Endothelial cell of umbilical vein (primary cell): ENCODE measurements around the gene DENND4C. TPM values are rescaled to one million over a fixed set of nuclear protein-coding genes. Genes with fewer than 3 reads are reported as not detected.

ENCODE experiments used
- BruUV-seq: library from RNA; stranded (reverse); fragments of 400-500 nt; replicated peaks from 2 replicates; lab custom pipeline; 2021; lab: Mats Ljungman, UMichigan
- CTCF ChIA-PET: fragments of 300-600, 350-600 bp; sonication (Branson Sonifier 250); formaldehyde crosslinking; loops from one replicate; lab custom pipeline; 2021; ENCODE audit warnings: antibody characterized with exemption, inconsistent platforms; lab: Charles Lee
- POLR2A ChIA-PET: fragments of 300-600, 350-600 bp; sonication (Branson Sonifier 250); formaldehyde crosslinking; loops from one replicate; lab custom pipeline; 2021; ENCODE audit warnings: antibody characterized with exemption, inconsistent platforms; lab: Charles Lee
- DNase-seq: peaks from one replicate; pipeline ENCODE4 v3.0.0-alpha.2; 2011; ENCODE audit warnings: low read depth, low spot score
- FAIRE-seq: peaks from 2 replicates; lab custom pipeline; 2011; peaks lifted over from hg19 to GRCh38; lab: Jason Lieb, UNC
- H2AFZ ChIP-seq: 2 replicates; pipeline ENCODE4 v1.6.0; 2012; ENCODE audit warnings: low read depth, low read length, control low read depth, inconsistent platforms
- H3K27ac ChIP-seq: 2 replicates; pipeline ENCODE4 v1.5.1; 2011; ENCODE audit warnings: low read depth, mild to moderate bottlenecking, control low read depth, low read length, moderate library complexity; ENCODE audit not compliant: insufficient read depth
- H3K27me3 ChIP-seq, 2 experiments: 2 replicates each; pipeline versions ENCODE4 v1.6.0 to v1.6.1; 2011; ENCODE audit warnings: low read length in 2 of 2, mixed read lengths in 1 of 2; ENCODE audit not compliant: control insufficient read depth in 2 of 2, insufficient read depth in 2 of 2
- H3K36me3 ChIP-seq, 2 experiments: 2 replicates in 1 of 2; 3 replicates in 1 of 2; pipeline ENCODE4 v1.5.1; 2011; ENCODE audit warnings: low read length in 2 of 2, mild to moderate bottlenecking in 1 of 2, moderate library complexity in 1 of 2; ENCODE audit not compliant: control insufficient read depth in 2 of 2, insufficient read depth in 2 of 2; ENCODE audit errors: extremely low read depth in 1 of 2
- H3K4me1 ChIP-seq: 3 replicates; pipeline ENCODE4 v1.5.1; 2011; ENCODE audit warnings: mild to moderate bottlenecking, low read length; ENCODE audit not compliant: control insufficient read depth, insufficient read depth; ENCODE audit errors: extremely low read depth
- H3K4me2 ChIP-seq: 2 replicates; pipeline ENCODE4 v1.6.1; 2011; ENCODE audit warnings: low read length, control low read depth, mixed read lengths; ENCODE audit not compliant: insufficient read depth
- H3K4me3 ChIP-seq, 3 experiments: fragments of 200-600 bp in 1 of 3; sonication (generic), shearing (Covaris generic) in 1 of 3; replicated peaks in 1 of 3; 2 replicates each; pipeline ENCODE4 v1.5.1; 2011 to 2016; ENCODE audit warnings: control low read depth in 3 of 3, low read length in 3 of 3, mild to moderate bottlenecking in 2 of 3, inconsistent platforms in 1 of 3, low read depth in 1 of 3, moderate library complexity in 1 of 3; ENCODE audit not compliant: insufficient read depth in 1 of 3
- H3K79me2 ChIP-seq: 2 replicates; pipeline ENCODE4 v1.6.0; 2012; ENCODE audit warnings: low read length, inconsistent platforms; ENCODE audit not compliant: control insufficient read depth, insufficient read depth
- H3K9ac ChIP-seq: replicated peaks from 2 replicates; pipeline ENCODE3; 2011; ENCODE audit warnings: low read length, control low read depth; ENCODE audit not compliant: insufficient read depth; ENCODE audit errors: extremely low read depth
- H3K9me1 ChIP-seq: replicated peaks from 3 replicates; pipeline ENCODE4 v1.6.0; 2011; ENCODE audit warnings: mild to moderate bottlenecking, low read length; ENCODE audit not compliant: control insufficient read depth, insufficient read depth; ENCODE audit errors: extremely low read depth
- H3K9me3 ChIP-seq: replicated peaks from 2 replicates; pipeline ENCODE4 v1.5.1; 2012; ENCODE audit warnings: low read length, inconsistent platforms; ENCODE audit not compliant: control insufficient read depth, insufficient read depth
- H4K20me1 ChIP-seq: replicated peaks from 2 replicates; pipeline ENCODE3; 2011; ENCODE audit warnings: mild to moderate bottlenecking, low read length; ENCODE audit not compliant: control insufficient read depth, insufficient read depth; ENCODE audit errors: extremely low read depth
- EZH2 ChIP-seq: IDR thresholded peaks from 2 replicates; pipeline ENCODE4 v1.6.1; 2012; ENCODE audit warnings: borderline replicate concordance, low read depth, mild to moderate bottlenecking, moderate library complexity, low read length, inconsistent platforms; ENCODE audit not compliant: severe bottlenecking
- FOS ChIP-seq: IDR thresholded peaks from 2 replicates; pipeline ENCODE4 v1.6.1; 2011; ENCODE audit warnings: mild to moderate bottlenecking, low read length, moderate library complexity, borderline replicate concordance; ENCODE audit not compliant: insufficient read depth
- GATA2 ChIP-seq: IDR thresholded peaks from 2 replicates; pipeline ENCODE4 v1.7.0; 2011; ENCODE audit warnings: low read depth, mild to moderate bottlenecking, moderate library complexity, mixed read lengths, low read length; ENCODE audit not compliant: insufficient read length, insufficient read depth
- JUN ChIP-seq: IDR thresholded peaks from 2 replicates; pipeline ENCODE4 v1.6.1; 2011; ENCODE audit warnings: borderline replicate concordance, low read depth; ENCODE audit not compliant: insufficient read length, insufficient read depth
- MYC ChIP-seq: IDR thresholded peaks from one replicate; pipeline ENCODE4 v1.6.1; 2011; ENCODE audit warnings: mild to moderate bottlenecking, low read depth, low read length
- POLR2A ChIP-seq: IDR thresholded peaks from 2 replicates; pipeline ENCODE4 v1.6.1; 2012; ENCODE audit warnings: low read depth, mild to moderate bottlenecking, control low read depth, low read length
- POLR2AphosphoS5 ChIP-seq: IDR thresholded peaks from 2 replicates; pipeline ENCODE4 v1.6.1; 2012; ENCODE audit warnings: low read depth, mild to moderate bottlenecking, control low read depth, low read length, moderate library complexity; ENCODE audit not compliant: insufficient read depth
- dilution Hi-C: fragments of 300-500 bp; cut with MboI; formaldehyde crosslinking; loops from one replicate; pipeline ENCODE4 v1.15.0; 2019; ENCODE audit warnings: low sequenced_read_pairs; ENCODE audit not compliant: extremely low pct_ligation_motif_present
- intact Hi-C: fragments of 100-400 bp; cut with micrococcal nuclease; formaldehyde crosslinking; loops from one replicate; pipeline ENCODE4 v1.10.0; 2022
- polyA plus RNA-seq, 4 experiments: library from polyadenylated mRNA; depleted of rRNA in 3 of 4; stranded (reverse) in 3 of 4; unstranded in 1 of 4; fragments of >200 nt; gene quantifications; 2 replicates each; pipeline versions ENCODE4 v1.2.1 to v1.2.3, GENCODE V29; 2011 to 2012; ENCODE audit warnings: missing spikeins in 1 of 4
- total RNA-seq: library from RNA; stranded (reverse); gene quantifications from 2 replicates; pipeline ENCODE4 v1.2.3, GENCODE V29; 2021
- TF ChIP-seq, protein P1 (sequence below): IDR thresholded peaks from 2 replicates; pipeline ENCODE4 v1.6.1; 2011; ENCODE audit not compliant: insufficient read depth, insufficient read length
- TF ChIP-seq, protein P2 (sequence below), 2 donors: IDR thresholded peaks; 1 replicate in 1 of 2; 2 replicates in 1 of 2; pipeline ENCODE4 v1.5.1; 2011; ENCODE audit warnings: low read length in 2 of 2, mild to moderate bottlenecking in 2 of 2, moderate library complexity in 2 of 2, control low read depth in 1 of 2, inconsistent platforms in 1 of 2, low read depth in 1 of 2; ENCODE audit not compliant: insufficient read depth in 1 of 2; ENCODE audit errors: extremely low read depth in 1 of 2

DENND4C gene
- total and polyA plus RNA-seq, 2 donors (not counting 3 experiments of a cell fraction or from before 2014, with no cell fraction given): 9.6 to 36.8 TPM

DNA sequence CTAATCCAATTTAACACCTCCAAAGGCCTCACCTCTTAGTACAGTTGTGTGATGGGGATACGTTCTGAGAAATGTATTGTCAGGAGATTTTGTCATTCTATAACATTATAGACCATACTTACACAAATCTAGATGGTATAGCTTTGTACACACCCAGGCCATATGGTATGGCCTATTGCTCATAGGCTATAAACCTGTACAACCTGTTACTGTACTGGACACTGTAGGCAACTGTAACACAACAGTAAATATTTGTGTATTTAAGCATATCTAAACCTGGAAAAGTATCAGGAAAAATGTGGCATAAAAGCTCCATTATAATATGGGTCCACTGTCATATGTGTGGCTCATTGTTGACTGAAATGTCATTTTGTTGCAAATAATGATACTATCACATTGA is 190.4 kb downstream of the DENND4C start:
- H3K9ac ChIP-seq: no peak overlapping the region
- intact Hi-C loops: loop anchor here (5.0 kb wide), 1 partner anchor 39 kb away; the partner anchor contains the start of gene RPS6
- no peaks in the 10 kb centered on the region for H4K20me1 ChIP-seq
- no peaks in the 10 kb centered on the region for H3K36me3 ChIP-seq
- DNase-seq (no peak), FAIRE-seq (no peak)
- no peaks in the 10 kb centered on the region for H3K9me1 ChIP-seq
- ChIA-PET POLR2A (no interaction called here), CTCF (interaction anchor here (1.4 kb wide), 1 partner anchor 37 kb away, joined by 5 read pairs; no protein-coding TSS in a partner anchor)
- TF ChIP-seq JUN (no peak), FOS (no peak), EZH2 (no peak), POLR2A (no peak), GATA2 (no peak), MYC (no peak), POLR2AphosphoS5 (no peak)
- TF ChIP-seq, protein P1, sequence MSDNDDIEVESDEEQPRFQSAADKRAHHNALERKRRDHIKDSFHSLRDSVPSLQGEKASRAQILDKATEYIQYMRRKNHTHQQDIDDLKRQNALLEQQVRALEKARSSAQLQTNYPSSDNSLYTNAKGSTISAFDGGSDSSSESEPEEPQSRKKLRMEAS: no peak
- TF ChIP-seq, protein P2, sequence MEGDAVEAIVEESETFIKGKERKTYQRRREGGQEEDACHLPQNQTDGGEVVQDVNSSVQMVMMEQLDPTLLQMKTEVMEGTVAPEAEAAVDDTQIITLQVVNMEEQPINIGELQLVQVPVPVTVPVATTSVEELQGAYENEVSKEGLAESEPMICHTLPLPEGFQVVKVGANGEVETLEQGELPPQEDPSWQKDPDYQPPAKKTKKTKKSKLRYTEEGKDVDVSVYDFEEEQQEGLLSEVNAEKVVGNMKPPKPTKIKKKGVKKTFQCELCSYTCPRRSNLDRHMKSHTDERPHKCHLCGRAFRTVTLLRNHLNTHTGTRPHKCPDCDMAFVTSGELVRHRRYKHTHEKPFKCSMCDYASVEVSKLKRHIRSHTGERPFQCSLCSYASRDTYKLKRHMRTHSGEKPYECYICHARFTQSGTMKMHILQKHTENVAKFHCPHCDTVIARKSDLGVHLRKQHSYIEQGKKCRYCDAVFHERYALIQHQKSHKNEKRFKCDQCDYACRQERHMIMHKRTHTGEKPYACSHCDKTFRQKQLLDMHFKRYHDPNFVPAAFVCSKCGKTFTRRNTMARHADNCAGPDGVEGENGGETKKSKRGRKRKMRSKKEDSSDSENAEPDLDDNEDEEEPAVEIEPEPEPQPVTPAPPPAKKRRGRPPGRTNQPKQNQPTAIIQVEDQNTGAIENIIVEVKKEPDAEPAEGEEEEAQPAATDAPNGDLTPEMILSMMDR (IDR thresholded peaks at IDR 0.05; ENCODE audit: extremely low read depth in 1 of 2, insufficient read depth in 1 of 2, low read depth in 1 of 2, low read length in 2 of 2): no peak
- no peak overlapping the region for H2AFZ ChIP-seq
- no peaks in the 10 kb centered on the region for H3K27me3 ChIP-seq
- no TSS peak for BruUV-seq
- no peaks in the 10 kb centered on the region for H3K9me3 ChIP-seq
- H3K4me1 ChIP-seq: peaks cover 20% of the 10 kb centered on the region
- H3K4me2 ChIP-seq: no peak overlapping the region
- H3K27ac ChIP-seq: no peak overlapping the region
- dilution Hi-C loops: no loop called here
- no peaks in the 10 kb centered on the region for H3K79me2 ChIP-seq
- no peak overlapping the region for H3K4me3 ChIP-seq

Other genes with a start within 250 kb of the DENND4C start
- gene SAXO1, start 197.5 kb upstream of the DENND4C start, total RNA-seq: not detected in 2 replicates
- gene SAXO1, start 197.5 kb upstream of the DENND4C start, polyA plus RNA-seq: not detected in 2 replicates
- 78.5 and 81.2 TPM in 2 replicates for gene RRAGA, start 181.3 kb upstream of the DENND4C start, total RNA-seq
- gene RRAGA, start 181.3 kb upstream of the DENND4C start, polyA plus RNA-seq: 88.3 and 95.6 TPM in 2 replicates
- 18.9 and 19.6 TPM in 2 replicates for gene HAUS6, start 127.8 kb upstream of the DENND4C start, total RNA-seq
- 3.5 and 4.5 TPM in 2 replicates for gene HAUS6, start 127.8 kb upstream of the DENND4C start, polyA plus RNA-seq
- 44.7 and 45.5 TPM in 2 replicates for gene PLIN2, start 103.2 kb upstream of the DENND4C start, total RNA-seq
- 76.8 and 95.0 TPM in 2 replicates for gene PLIN2, start 103.2 kb upstream of the DENND4C start, polyA plus RNA-seq
- gene RPS6, start 149.5 kb downstream of the DENND4C start, total RNA-seq: 1,873 and 1,898 TPM in 2 replicates
- gene RPS6, start 149.5 kb downstream of the DENND4C start, polyA plus RNA-seq: 847 and 1,146 TPM in 2 replicates
- 7.3 and 7.7 TPM in 2 replicates for gene ACER2, start 178.3 kb downstream of the DENND4C start, total RNA-seq
- 3.9 and 5.2 TPM in 2 replicates for gene ACER2, start 178.3 kb downstream of the DENND4C start, polyA plus RNA-seq